WTC11 (cell line): ENCODE measurements around the gene UBASH3B.

Experiments used
- ATF1 ChIP-seq: sonication (generic); formaldehyde crosslinking; IDR thresholded peaks from 2 replicates; pipeline ENCODE4 v1.8.1; 2023; ENCODE audit warnings: mild to moderate bottlenecking, moderate library complexity, missing genetic modification reagents
- JUN ChIP-seq: sonication (generic); formaldehyde crosslinking; IDR thresholded peaks from 2 replicates; pipeline ENCODE4 v1.8.0; 2023; ENCODE audit warnings: mild to moderate bottlenecking, missing genetic modification reagents
- NR3C1 ChIP-seq: sonication (generic); formaldehyde crosslinking; conservative IDR thresholded peaks from 2 replicates; pipeline ENCODE4 v1.8.1; 2023; ENCODE audit warnings: low read depth, mild to moderate bottlenecking, missing genetic modification reagents
- SOX15 ChIP-seq: fragments of 250-450 bp; sonication (Bioruptor Pico); IDR thresholded peaks from 2 replicates; pipeline ENCODE4 v1.9.0; 2021; ENCODE audit warnings: mild to moderate bottlenecking
- SP1 ChIP-seq: sonication (generic); formaldehyde crosslinking; conservative IDR thresholded peaks from 2 replicates; pipeline ENCODE4 v1.8.1; 2022; ENCODE audit warnings: missing genetic modification reagents
- ZNF121 ChIP-seq: sonication (generic); formaldehyde crosslinking; IDR thresholded peaks from 2 replicates; pipeline ENCODE4 v1.8.0; 2023; ENCODE audit warnings: missing genetic modification reagents
- ZNF138 ChIP-seq: sonication (generic); formaldehyde crosslinking; conservative IDR thresholded peaks from 2 replicates; pipeline ENCODE4 v1.8.1; 2022; ENCODE audit warnings: mild to moderate bottlenecking, moderate library complexity, missing genetic modification reagents
- ZNF532 ChIP-seq: fragments of 250-450 bp; sonication (Bioruptor Pico); IDR thresholded peaks from 2 replicates; pipeline ENCODE4 v1.9.0; 2021; ENCODE audit warnings: mild to moderate bottlenecking, borderline replicate concordance
- TF ChIP-seq, protein P1 (sequence below): fragments of 200-600 bp; IDR thresholded peaks from 2 replicates; pipeline ENCODE4 v1.8.0; 2022; ENCODE audit warnings: antibody characterized with exemption
- TF ChIP-seq, protein P2 (sequence below): sonication (generic); formaldehyde crosslinking; IDR thresholded peaks from 2 replicates; pipeline ENCODE4 v1.8.1; 2023; ENCODE audit warnings: mild to moderate bottlenecking, missing genetic modification reagents, moderate library complexity

DNA sequence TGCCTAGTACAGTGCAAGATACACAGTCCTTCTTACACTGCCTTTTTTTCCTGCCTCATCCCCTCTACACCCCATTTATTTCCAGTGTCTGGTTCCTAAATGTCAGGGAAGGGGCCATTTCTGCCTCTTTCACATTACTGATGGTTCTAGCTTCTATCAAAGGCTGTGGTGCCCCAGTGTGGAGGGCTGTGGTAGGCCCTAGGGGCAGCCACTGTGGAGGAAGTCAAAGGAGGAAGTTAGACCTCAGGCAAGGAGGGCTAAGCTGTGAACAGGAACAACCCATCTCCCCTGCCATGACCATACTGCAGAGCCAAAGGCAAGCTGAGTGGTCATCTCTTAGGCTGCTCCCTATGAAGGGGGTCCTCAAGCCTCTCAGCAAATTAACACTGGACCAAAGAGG, 100.9 kb downstream of the UBASH3B start:
- TF ChIP-seq, protein P1, sequence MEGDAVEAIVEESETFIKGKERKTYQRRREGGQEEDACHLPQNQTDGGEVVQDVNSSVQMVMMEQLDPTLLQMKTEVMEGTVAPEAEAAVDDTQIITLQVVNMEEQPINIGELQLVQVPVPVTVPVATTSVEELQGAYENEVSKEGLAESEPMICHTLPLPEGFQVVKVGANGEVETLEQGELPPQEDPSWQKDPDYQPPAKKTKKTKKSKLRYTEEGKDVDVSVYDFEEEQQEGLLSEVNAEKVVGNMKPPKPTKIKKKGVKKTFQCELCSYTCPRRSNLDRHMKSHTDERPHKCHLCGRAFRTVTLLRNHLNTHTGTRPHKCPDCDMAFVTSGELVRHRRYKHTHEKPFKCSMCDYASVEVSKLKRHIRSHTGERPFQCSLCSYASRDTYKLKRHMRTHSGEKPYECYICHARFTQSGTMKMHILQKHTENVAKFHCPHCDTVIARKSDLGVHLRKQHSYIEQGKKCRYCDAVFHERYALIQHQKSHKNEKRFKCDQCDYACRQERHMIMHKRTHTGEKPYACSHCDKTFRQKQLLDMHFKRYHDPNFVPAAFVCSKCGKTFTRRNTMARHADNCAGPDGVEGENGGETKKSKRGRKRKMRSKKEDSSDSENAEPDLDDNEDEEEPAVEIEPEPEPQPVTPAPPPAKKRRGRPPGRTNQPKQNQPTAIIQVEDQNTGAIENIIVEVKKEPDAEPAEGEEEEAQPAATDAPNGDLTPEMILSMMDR, result no peak
- TF ChIP-seq ZNF532 (CRISPR knock-in tag) (no peak), SP1 (CRISPR knock-in tag) (no peak), ZNF121 (CRISPR knock-in tag) (no peak), ATF1 (no peak), SOX15 (CRISPR knock-in tag) (no peak), ZNF138 (CRISPR knock-in tag) (no peak), JUN (CRISPR knock-in tag) (no peak), NR3C1 (CRISPR knock-in tag) (no peak)
- TF ChIP-seq, protein P2, sequence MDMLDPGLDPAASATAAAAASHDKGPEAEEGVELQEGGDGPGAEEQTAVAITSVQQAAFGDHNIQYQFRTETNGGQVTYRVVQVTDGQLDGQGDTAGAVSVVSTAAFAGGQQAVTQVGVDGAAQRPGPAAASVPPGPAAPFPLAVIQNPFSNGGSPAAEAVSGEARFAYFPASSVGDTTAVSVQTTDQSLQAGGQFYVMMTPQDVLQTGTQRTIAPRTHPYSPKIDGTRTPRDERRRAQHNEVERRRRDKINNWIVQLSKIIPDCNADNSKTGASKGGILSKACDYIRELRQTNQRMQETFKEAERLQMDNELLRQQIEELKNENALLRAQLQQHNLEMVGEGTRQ (CRISPR knock-in tag), result no peak
